Measurements from ENCODE around the gene FAM120A.

Gene FAM120A

GRCh38 chr9:93594041-93594756 lies 142.7 kb downstream of the FAM120A start:
- H3K36me3 ChIP-seq, result no peaks in the 10 kb centered on the region; the same call in 1 of the 2 replicates
- no peak overlapping the region for H3K27ac ChIP-seq
- H3K9me3 ChIP-seq (ENCODE audit: severe bottlenecking), result no peaks in the 10 kb centered on the region
- H3K4me3 ChIP-seq (ENCODE audit: low read depth, low read length), result no peak overlapping the region
- no peak for TF ChIP-seq CTCF (IDR thresholded peaks at IDR 0.05; ENCODE audit: low read depth, low read length)
- no peaks in the 10 kb centered on the region for H3K27me3 ChIP-seq (ENCODE audit: insufficient read depth, low read depth, severe bottlenecking)
- DNase-seq, result no peak

GRCh38 chr9:93595461-93595860 lies 144.0 kb downstream of the FAM120A start:
- Histone ChIP-seq H3K9me3 (ENCODE audit: severe bottlenecking) (no peaks in the 10 kb centered on the region), H3K27me3 (ENCODE audit: insufficient read depth, low read depth, severe bottlenecking) (no peaks in the 10 kb centered on the region), H3K27ac (no peak overlapping the region), H3K36me3 (no peaks in the 10 kb centered on the region; the same call in 1 of the 2 replicates), H3K4me3 (ENCODE audit: low read depth, low read length) (no peak overlapping the region)
- no peak for TF ChIP-seq CTCF (IDR thresholded peaks at IDR 0.05; ENCODE audit: low read depth, low read length)
- no peak for DNase-seq

- Histone ChIP-seq H3K27me3 (ENCODE audit: insufficient read depth, low read depth, severe bottlenecking) (no peaks in the 10 kb centered on the region), H3K9me3 (ENCODE audit: severe bottlenecking) (no peaks in the 10 kb centered on the region), H3K4me3 (ENCODE audit: low read depth, low read length) (no peak overlapping the region), H3K36me3 (no peaks in the 10 kb centered on the region; the same call in 1 of the 2 replicates), H3K27ac (no peak overlapping the region)
- DNase-seq, result no peak
- TF ChIP-seq CTCF (IDR thresholded peaks at IDR 0.05; ENCODE audit: low read depth, low read length), result no peak
These were observed 144.4 kb downstream of the FAM120A start for GRCh38 chr9:93595861-93596365.

- no peak for DNase-seq
- Histone ChIP-seq H3K4me3 (ENCODE audit: low read depth, low read length) (no peak overlapping the region), H3K27ac (no peak overlapping the region), H3K9me3 (ENCODE audit: severe bottlenecking) (no peaks in the 10 kb centered on the region), H3K27me3 (ENCODE audit: insufficient read depth, low read depth, severe bottlenecking) (no peaks in the 10 kb centered on the region), H3K36me3 (no peaks in the 10 kb centered on the region; the same call in 1 of the 2 replicates)
- TF ChIP-seq CTCF (IDR thresholded peaks at IDR 0.05; ENCODE audit: low read depth, low read length), result no peak
These were observed 144.9 kb downstream of the FAM120A start for GRCh38 chr9:93596399-93596798.

GRCh38 chr9:93597142-93597706 lies 145.7 kb downstream of the FAM120A start:
- no peak for TF ChIP-seq CTCF (IDR thresholded peaks at IDR 0.05; ENCODE audit: low read depth, low read length)
- Histone ChIP-seq H3K4me3 (ENCODE audit: low read depth, low read length) (no peak overlapping the region), H3K36me3 (no peaks in the 10 kb centered on the region; the same call in 1 of the 2 replicates), H3K9me3 (ENCODE audit: severe bottlenecking) (no peaks in the 10 kb centered on the region), H3K27ac (no peak overlapping the region), H3K27me3 (ENCODE audit: insufficient read depth, low read depth, severe bottlenecking) (no peaks in the 10 kb centered on the region)
- no peak for DNase-seq
